Liver (tissue), 2 donors: ENCODE results near the gene PPM1E.

Experiments used
- CTCF ChIP-seq: fragments of 150-350 bp; IDR thresholded peaks from 2 replicates; pipeline ENCODE4 v1.5.1; 2017; ENCODE audit warnings: improper control_type of control experiment, low read depth, low read length; ENCODE audit not compliant: missing input control
- TF ChIP-seq, protein P1 (sequence below): IDR thresholded peaks from 2 replicates; pipeline ENCODE4 v1.6.1; 2016; ENCODE audit warnings: antibody characterized with exemption
- donor health status: healthy.

GRCh38 chr17:58741121-58741625 is 14.5 kb upstream of the PPM1E start:
- TF ChIP-seq CTCF: no peak
- TF ChIP-seq, protein P1, sequence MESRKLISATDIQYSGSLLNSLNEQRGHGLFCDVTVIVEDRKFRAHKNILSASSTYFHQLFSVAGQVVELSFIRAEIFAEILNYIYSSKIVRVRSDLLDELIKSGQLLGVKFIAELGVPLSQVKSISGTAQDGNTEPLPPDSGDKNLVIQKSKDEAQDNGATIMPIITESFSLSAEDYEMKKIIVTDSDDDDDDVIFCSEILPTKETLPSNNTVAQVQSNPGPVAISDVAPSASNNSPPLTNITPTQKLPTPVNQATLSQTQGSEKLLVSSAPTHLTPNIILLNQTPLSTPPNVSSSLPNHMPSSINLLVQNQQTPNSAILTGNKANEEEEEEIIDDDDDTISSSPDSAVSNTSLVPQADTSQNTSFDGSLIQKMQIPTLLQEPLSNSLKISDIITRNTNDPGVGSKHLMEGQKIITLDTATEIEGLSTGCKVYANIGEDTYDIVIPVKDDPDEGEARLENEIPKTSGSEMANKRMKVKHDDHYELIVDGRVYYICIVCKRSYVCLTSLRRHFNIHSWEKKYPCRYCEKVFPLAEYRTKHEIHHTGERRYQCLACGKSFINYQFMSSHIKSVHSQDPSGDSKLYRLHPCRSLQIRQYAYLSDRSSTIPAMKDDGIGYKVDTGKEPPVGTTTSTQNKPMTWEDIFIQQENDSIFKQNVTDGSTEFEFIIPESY: peak; percentile 28
